Stimulated activated naive CD8-positive, alpha-beta T cell treated with anti-CD3 and anti-CD28 coated beads, Interleukin-15, Interleukin-2, amounts not matched to agents 100 ng/mL and 50 ng/mL, for 24 hours (primary cell): ENCODE measurements around the gene PLCG2.
"Not testable (repeated sequence)": the region's sequence is repeated elsewhere in the genome, so short reads cannot be mapped to it uniquely, and the experiment has no call there.

Experiments
- H3K27ac Mint-ChIP-seq: one replicate; pipeline ENCODE4 v1.8.0; 2021; ENCODE audit warnings: mild to moderate bottlenecking, mixed read lengths
- H3K27me3 Mint-ChIP-seq: one replicate; pipeline ENCODE4 v1.8.0; 2021; ENCODE audit warnings: mixed read lengths
- H3K36me3 Mint-ChIP-seq: one replicate; pipeline ENCODE4 v1.8.0; 2021; ENCODE audit warnings: low read depth, mixed read lengths
- H3K4me1 Mint-ChIP-seq: one replicate; pipeline ENCODE4 v1.8.0; 2021; ENCODE audit warnings: low read depth, mixed read lengths
- H3K4me3 Mint-ChIP-seq: one replicate; pipeline ENCODE4 v1.8.0; 2021; ENCODE audit warnings: mild to moderate bottlenecking, mixed read lengths
- H3K9me3 Mint-ChIP-seq: one replicate; pipeline ENCODE4 v1.8.0; 2021; ENCODE audit warnings: mixed read lengths

Gene PLCG2

GRCh38 chr16:81873843-81874752 lies 95.0 kb downstream of the PLCG2 start:
- Mint-ChIP-seq H3K4me1 (peaks cover 10% of the 10 kb centered on the region), H3K27me3 (no peaks in the 10 kb centered on the region), H3K27ac (no peak overlapping the region), H3K9me3 (no peaks in the 10 kb centered on the region), H3K4me3 (no peak overlapping the region), H3K36me3 (peaks cover 3% of the 10 kb centered on the region)

DNA sequence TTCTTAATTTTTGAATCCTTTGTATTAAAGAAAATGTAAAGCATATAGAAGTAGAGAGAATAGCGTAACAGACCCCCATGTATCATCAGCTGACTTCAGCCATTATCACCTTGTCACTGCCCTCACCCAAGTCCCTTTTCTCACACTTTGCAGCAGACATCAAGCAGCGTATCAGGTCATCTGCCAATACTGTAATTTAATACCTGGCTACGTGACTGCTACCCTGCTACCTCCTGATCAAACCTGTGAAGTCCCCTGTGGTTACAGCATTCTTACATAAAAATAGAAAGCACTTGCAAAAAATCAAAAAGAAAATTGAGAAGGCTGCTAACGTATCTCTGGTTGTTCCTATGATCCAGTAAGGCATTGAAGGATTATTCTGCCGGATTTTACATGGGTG lies 96.4 kb downstream of the PLCG2 start:
- H3K36me3 Mint-ChIP-seq = peaks cover 3% of the 10 kb centered on the region
- H3K27me3 Mint-ChIP-seq = no peaks in the 10 kb centered on the region
- H3K9me3 Mint-ChIP-seq = no peaks in the 10 kb centered on the region
- H3K27ac Mint-ChIP-seq = no peak overlapping the region
- no peak overlapping the region for H3K4me3 Mint-ChIP-seq
- peaks cover 10% of the 10 kb centered on the region for H3K4me1 Mint-ChIP-seq

GRCh38 chr16:81876273-81876900 lies 97.3 kb downstream of the PLCG2 start:
- no peaks in the 10 kb centered on the region for H3K27me3 Mint-ChIP-seq
- no peaks in the 10 kb centered on the region for H3K9me3 Mint-ChIP-seq
- peaks cover 3% of the 10 kb centered on the region for H3K36me3 Mint-ChIP-seq
- no peak overlapping the region for H3K27ac Mint-ChIP-seq
- peaks cover 10% of the 10 kb centered on the region for H3K4me1 Mint-ChIP-seq
- H3K4me3 Mint-ChIP-seq = no peak overlapping the region

- peaks cover 10% of the 10 kb centered on the region for H3K4me1 Mint-ChIP-seq
- not testable (repeated sequence) for H3K36me3 Mint-ChIP-seq
Measured at GRCh38 chr16:81877490-81877889, 98.4 kb downstream of the PLCG2 start.

GRCh38 chr16:81878529-81878928 lies 99.4 kb downstream of the PLCG2 start:
- Mint-ChIP-seq H3K9me3 (no peaks in the 10 kb centered on the region), H3K27me3 (no peaks in the 10 kb centered on the region), H3K4me3 (no peak overlapping the region), H3K36me3 (peaks cover 3% of the 10 kb centered on the region), H3K4me1 (peaks cover 4% of the 10 kb centered on the region), H3K27ac (no peak overlapping the region)

More at GRCh38 chr16:81877490-81877889, 98.4 kb downstream of the PLCG2 start:
- H3K4me3 Mint-ChIP-seq, H3K27me3 Mint-ChIP-seq, H3K9me3 Mint-ChIP-seq, H3K27ac Mint-ChIP-seq: not testable (repeated sequence)

DNA sequence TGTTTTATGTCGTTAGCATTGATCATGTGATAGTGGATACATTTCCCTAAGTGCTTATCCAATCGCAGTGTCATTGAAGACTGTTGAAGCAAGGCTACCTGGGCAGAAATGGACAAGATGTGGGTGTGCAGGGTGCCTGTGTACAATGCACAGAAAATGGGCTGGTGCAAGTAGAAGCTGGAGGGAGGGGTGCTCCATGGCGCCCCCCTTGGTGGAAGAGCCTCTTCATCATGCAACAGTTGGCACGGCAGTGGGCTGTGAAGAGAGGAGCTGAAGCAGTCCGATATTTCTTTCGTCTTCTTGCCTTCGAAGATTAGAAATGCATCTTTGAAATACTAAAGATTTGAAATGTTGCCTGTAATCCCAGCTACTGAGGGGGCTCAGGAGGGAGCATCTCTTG lies 100.5 kb downstream of the PLCG2 start:
- Mint-ChIP-seq H3K4me1 (no peaks in the 10 kb centered on the region), H3K9me3 (no peaks in the 10 kb centered on the region), H3K4me3 (no peak overlapping the region), H3K27me3 (no peaks in the 10 kb centered on the region), H3K27ac (no peak overlapping the region), H3K36me3 (peaks cover 3% of the 10 kb centered on the region)

DNA sequence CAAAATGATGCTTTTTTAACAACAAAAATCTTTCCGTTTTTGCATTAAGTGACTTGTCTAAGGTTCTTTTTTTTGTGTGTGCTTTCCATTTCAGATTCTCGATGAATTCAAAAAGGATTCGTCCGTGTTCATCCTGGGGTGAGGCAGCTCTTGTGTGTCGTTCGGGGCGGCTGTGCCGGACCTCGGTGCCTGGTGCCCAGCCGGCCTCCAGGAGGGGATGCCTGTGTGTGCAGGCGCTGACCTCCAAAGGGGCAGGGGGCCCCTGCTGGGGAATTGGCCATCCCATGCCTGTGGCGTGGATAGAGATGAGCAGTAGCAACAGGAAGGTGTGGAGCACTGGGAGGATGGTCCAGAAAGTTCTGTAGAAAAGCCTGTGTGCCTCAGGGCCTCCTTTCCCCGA lies 101.7 kb downstream of the PLCG2 start:
- no peak overlapping the region for H3K4me3 Mint-ChIP-seq
- H3K36me3 Mint-ChIP-seq = no peaks in the 10 kb centered on the region
- no peaks in the 10 kb centered on the region for H3K27me3 Mint-ChIP-seq
- no peak overlapping the region for H3K27ac Mint-ChIP-seq
- no peaks in the 10 kb centered on the region for H3K4me1 Mint-ChIP-seq
- no peaks in the 10 kb centered on the region for H3K9me3 Mint-ChIP-seq

DNA sequence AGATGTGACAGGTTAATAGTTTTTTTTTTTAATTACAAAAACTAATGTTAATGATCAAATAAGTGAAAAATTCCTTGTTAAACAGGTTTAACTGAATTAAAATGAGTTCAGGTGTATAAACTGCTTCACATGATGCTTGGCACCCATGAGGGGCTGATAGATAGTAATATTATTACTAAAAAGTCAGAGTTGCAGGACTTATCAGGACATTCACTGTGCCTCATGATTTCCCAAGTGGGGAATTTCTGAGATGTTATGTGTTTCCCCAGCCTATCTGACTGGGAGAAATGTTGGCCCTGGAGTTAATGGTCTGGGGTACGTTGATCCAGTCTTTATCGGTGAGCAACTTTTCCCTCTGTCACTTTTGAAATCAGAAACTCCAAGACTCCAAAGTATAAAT lies 102.1 kb downstream of the PLCG2 start:
- Mint-ChIP-seq H3K4me1 (no peaks in the 10 kb centered on the region), H3K9me3 (no peaks in the 10 kb centered on the region), H3K27ac (no peak overlapping the region), H3K36me3 (no peaks in the 10 kb centered on the region), H3K4me3 (no peak overlapping the region), H3K27me3 (no peaks in the 10 kb centered on the region)

- H3K36me3 Mint-ChIP-seq = no peaks in the 10 kb centered on the region
- H3K27ac Mint-ChIP-seq = no peak overlapping the region
- no peak overlapping the region for H3K4me3 Mint-ChIP-seq
- no peaks in the 10 kb centered on the region for H3K27me3 Mint-ChIP-seq
- no peaks in the 10 kb centered on the region for H3K4me1 Mint-ChIP-seq
- no peaks in the 10 kb centered on the region for H3K9me3 Mint-ChIP-seq
Measured at GRCh38 chr16:81882559-81882958, 103.5 kb downstream of the PLCG2 start.

GRCh38 chr16:81883235-81883634 lies 104.1 kb downstream of the PLCG2 start:
- Mint-ChIP-seq H3K9me3 (no peaks in the 10 kb centered on the region), H3K27me3 (no peaks in the 10 kb centered on the region)

DNA sequence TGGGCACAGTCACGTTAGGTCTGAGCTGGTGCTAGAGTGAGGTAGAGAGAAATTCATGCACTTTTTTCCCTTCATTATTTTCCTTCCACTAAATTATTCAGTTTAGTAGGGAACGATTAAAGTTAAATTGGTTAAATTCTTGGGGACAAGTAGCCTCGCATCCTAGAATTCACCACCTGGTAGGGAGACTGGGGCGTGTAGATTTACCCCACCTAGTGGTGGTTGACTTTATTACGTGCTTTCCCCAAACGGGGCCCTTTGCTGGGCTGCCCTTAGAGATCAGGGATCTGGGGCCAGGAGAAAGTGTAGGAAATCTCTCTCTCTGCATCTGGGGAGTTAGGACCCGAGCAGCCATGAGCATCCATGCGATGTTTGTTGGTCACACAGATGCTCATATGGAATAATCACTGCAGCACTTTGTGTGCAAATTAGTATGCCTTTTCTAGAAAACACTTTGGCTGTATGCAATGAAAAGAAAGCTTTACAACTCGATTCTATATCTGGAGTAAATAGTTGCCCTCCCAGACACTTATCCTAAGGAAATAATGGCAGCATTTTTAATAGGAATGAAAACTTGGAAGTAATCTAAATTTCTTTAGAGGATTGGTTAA lies 107.0 kb downstream of the PLCG2 start:
- Mint-ChIP-seq H3K36me3 (no peaks in the 10 kb centered on the region), H3K27ac (no peak overlapping the region)

More at GRCh38 chr16:81883235-81883634, 104.1 kb downstream of the PLCG2 start:
- Mint-ChIP-seq H3K36me3 (no peaks in the 10 kb centered on the region), H3K4me3 (no peak overlapping the region), H3K27ac (no peak overlapping the region), H3K4me1 (no peaks in the 10 kb centered on the region)

DNA sequence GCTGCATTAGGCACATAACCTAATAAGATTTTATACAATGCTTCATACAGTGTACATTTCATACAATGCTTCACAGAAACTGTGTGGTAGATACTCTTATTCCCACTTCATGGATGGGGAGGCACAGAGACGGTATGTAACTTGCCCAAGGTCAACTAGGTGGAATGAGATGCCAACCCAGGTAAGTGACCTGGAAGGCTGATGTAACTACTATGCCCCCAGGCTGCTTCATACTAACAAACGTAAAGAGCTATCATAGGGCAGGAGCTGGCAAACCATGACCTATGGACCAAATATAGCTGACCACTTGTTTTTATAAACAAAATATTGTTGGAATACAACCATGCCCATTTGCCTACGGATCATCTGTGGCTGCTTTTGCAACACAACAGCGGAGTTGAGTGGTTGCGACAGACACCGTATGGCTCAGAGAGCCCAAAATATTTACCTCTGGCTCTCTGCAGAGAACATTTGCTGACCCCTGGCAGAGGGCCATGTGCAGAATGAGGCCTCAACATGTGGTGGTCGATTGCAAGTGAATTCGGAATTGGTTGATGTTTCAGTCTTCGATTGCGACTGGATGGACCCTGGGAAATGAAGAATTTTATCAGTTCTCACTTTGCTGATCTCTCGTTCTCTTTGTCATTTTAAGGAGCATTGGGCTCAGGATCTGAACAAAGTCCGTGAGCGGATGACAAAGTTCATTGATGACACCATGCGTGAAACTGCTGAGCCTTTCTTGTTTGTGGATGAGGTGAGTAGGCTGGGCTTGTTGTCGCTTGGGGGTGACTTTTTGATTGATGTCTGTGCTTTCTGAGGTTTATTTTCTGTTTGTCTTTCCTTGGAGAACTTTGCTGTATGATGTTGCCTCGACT lies 109.7 kb downstream of the PLCG2 start:
- H3K9me3 Mint-ChIP-seq = no peaks in the 10 kb centered on the region
- H3K4me1 Mint-ChIP-seq = no peaks in the 10 kb centered on the region
- peaks cover 7% of the 10 kb centered on the region for H3K36me3 Mint-ChIP-seq
- H3K27me3 Mint-ChIP-seq = no peaks in the 10 kb centered on the region
- H3K4me3 Mint-ChIP-seq = no peak overlapping the region
- no peak overlapping the region for H3K27ac Mint-ChIP-seq

More for the DNA sequence above, 107.0 kb downstream of the PLCG2 start:
- Mint-ChIP-seq H3K9me3 (no peaks in the 10 kb centered on the region), H3K4me3 (no peak overlapping the region), H3K4me1 (no peaks in the 10 kb centered on the region), H3K27me3 (no peaks in the 10 kb centered on the region)

DNA sequence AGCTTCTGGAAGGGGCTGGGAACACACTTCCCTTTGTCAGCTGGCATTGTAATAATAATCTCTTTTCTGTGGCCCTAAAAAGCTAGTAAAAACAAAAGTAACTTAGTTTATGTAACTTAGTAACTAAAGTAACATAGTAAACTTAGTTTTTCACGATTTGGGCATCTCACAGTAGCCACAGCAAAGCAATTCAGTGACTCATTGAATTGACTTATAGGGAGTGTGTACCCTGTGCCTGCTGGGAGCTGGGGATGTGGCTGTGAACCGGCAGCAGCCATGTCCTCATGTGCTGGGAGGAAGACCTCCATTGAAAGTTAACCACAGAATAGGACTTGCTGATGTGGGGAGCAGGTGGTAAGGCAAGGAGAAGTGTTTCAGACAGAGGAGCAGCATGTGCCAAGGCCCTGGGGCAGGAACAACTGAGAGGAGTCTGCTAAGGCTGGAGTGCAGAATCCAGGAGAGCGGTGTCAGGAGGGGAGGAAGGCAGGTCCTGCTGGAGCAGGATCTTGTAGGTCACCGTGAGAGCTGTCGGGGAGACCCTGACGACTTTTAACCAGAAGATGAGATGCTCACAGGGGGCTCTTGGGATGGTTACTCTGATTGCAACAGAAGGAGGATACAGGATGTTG lies 112.8 kb downstream of the PLCG2 start:
- no peak overlapping the region for H3K27ac Mint-ChIP-seq
- no peaks in the 10 kb centered on the region for H3K27me3 Mint-ChIP-seq
- no peaks in the 10 kb centered on the region for H3K4me1 Mint-ChIP-seq
- no peaks in the 10 kb centered on the region for H3K9me3 Mint-ChIP-seq
- peaks cover 11% of the 10 kb centered on the region for H3K36me3 Mint-ChIP-seq
- H3K4me3 Mint-ChIP-seq = no peak overlapping the region

- H3K36me3 Mint-ChIP-seq = peaks cover 11% of the 10 kb centered on the region
- H3K4me3 Mint-ChIP-seq = no peak overlapping the region
- no peaks in the 10 kb centered on the region for H3K27me3 Mint-ChIP-seq
- no peaks in the 10 kb centered on the region for H3K4me1 Mint-ChIP-seq
- no peaks in the 10 kb centered on the region for H3K9me3 Mint-ChIP-seq
- H3K27ac Mint-ChIP-seq = no peak overlapping the region
Measured at GRCh38 chr16:81894592-81894991, 115.5 kb downstream of the PLCG2 start.
